ENCODE data around the gene POLA1.

DNA sequence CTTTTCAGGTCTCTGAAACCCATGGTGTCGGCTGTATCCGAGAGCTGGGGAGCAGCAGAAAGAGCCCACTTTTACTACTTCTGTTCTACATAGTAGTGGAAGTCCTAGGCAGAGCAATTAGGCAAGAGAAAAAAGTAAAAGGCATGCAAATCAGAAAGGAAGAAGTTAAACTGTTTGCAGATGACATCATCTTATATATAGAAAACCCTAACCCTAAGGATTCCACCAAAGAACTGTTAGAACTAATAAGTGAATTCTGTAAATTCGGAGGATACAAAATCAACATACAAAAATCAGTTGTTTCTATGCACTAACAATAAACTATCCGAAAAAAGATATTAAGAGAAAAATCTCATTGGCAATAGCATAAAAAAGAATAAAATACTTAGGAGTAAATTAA, 95.3 kb downstream of the POLA1 start:
- TF ChIP-seq, protein P1, sequence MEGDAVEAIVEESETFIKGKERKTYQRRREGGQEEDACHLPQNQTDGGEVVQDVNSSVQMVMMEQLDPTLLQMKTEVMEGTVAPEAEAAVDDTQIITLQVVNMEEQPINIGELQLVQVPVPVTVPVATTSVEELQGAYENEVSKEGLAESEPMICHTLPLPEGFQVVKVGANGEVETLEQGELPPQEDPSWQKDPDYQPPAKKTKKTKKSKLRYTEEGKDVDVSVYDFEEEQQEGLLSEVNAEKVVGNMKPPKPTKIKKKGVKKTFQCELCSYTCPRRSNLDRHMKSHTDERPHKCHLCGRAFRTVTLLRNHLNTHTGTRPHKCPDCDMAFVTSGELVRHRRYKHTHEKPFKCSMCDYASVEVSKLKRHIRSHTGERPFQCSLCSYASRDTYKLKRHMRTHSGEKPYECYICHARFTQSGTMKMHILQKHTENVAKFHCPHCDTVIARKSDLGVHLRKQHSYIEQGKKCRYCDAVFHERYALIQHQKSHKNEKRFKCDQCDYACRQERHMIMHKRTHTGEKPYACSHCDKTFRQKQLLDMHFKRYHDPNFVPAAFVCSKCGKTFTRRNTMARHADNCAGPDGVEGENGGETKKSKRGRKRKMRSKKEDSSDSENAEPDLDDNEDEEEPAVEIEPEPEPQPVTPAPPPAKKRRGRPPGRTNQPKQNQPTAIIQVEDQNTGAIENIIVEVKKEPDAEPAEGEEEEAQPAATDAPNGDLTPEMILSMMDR (IDR thresholded peaks at IDR 0.05): no peak
- no peak for TF ChIP-seq POLR2A (IDR thresholded peaks at IDR 0.05)

Data from thyroid gland (tissue), 4 donors.